HepG2 (cell line): ENCODE data around the gene HNRNPA1. TPM values are rescaled to one million over a fixed set of nuclear protein-coding genes. Genes with fewer than 3 reads are reported as not detected.

ENCODE experiments used
- ATF1 ChIP-seq: IDR thresholded peaks from 2 replicates; pipeline ENCODE4 v1.6.1; 2016; ENCODE audit warnings: mild to moderate bottlenecking, control low read depth
- CREB3 ChIP-seq: sonication (generic); formaldehyde crosslinking; IDR thresholded peaks from 2 replicates; pipeline ENCODE4 v1.5.0; 2020; ENCODE audit warnings: missing genetic modification reagents
- GABPA ChIP-seq, 2 experiments: IDR thresholded peaks; 2 replicates each; pipeline ENCODE4 v1.6.1; 2011 to 2016; ENCODE audit warnings: low read depth in 2 of 2, low read length in 1 of 2, missing biosample characterization in 1 of 2, missing genetic modification characterization in 1 of 2
- IKZF5 ChIP-seq: IDR thresholded peaks from 2 replicates; pipeline ENCODE4 v1.6.1; 2018; ENCODE audit warnings: missing genetic modification reagents, mild to moderate bottlenecking, missing compliant biosample characterization
- JDP2 ChIP-seq: sonication (generic); formaldehyde crosslinking; IDR thresholded peaks from 2 replicates; pipeline ENCODE4 v1.8.1; 2022; ENCODE audit warnings: missing genetic modification reagents, borderline replicate concordance
- KLF6 ChIP-seq: IDR thresholded peaks from 2 replicates; pipeline ENCODE4 v1.8.0; 2016; ENCODE audit warnings: missing biosample characterization, missing genetic modification reagents
- LRRFIP1 ChIP-seq: sonication (generic); formaldehyde crosslinking; conservative IDR thresholded peaks from 2 replicates; pipeline ENCODE4 v1.4.0; 2020; ENCODE audit warnings: missing genetic modification reagents
- MTERF4 ChIP-seq: sonication (generic); formaldehyde crosslinking; IDR thresholded peaks from 2 replicates; pipeline ENCODE4 v1.8.0; 2023; ENCODE audit warnings: mild to moderate bottlenecking, missing genetic modification reagents
- NCOR1 ChIP-seq: fragments of 200-600 bp; sonication (generic); IDR thresholded peaks from 2 replicates; pipeline ENCODE4 v1.7.0; 2017; ENCODE audit warnings: antibody characterized with exemption, low read length, borderline replicate concordance
- PCBP1 ChIP-seq: fragments of 200-400 bp; formaldehyde crosslinking; IDR thresholded peaks from 2 replicates; pipeline ENCODE4 v1.6.1; 2017; ENCODE audit warnings: mild to moderate bottlenecking, low read depth, low read length, borderline replicate concordance
- PCBP2 ChIP-seq: fragments of 200-400 bp; formaldehyde crosslinking; optimal IDR thresholded peaks from 2 replicates; pipeline ENCODE3; 2018; ENCODE audit warnings: low read length, low read depth; ENCODE audit not compliant: poor library complexity, severe bottlenecking
- RBM22 ChIP-seq: fragments of 200-400 bp; formaldehyde crosslinking; optimal IDR thresholded peaks from 2 replicates; pipeline ENCODE3; 2017; ENCODE audit warnings: mild to moderate bottlenecking, low read length, moderate library complexity
- RFX3 ChIP-seq: IDR thresholded peaks from 2 replicates; pipeline ENCODE4 v1.6.1; 2016; ENCODE audit warnings: missing biosample characterization, missing genetic modification reagents
- SRSF1 ChIP-seq: fragments of 200-400 bp; formaldehyde crosslinking; optimal IDR thresholded peaks from 2 replicates; pipeline ENCODE3; 2017; ENCODE audit warnings: mild to moderate bottlenecking, low read depth, low read length, moderate library complexity
- THYN1 ChIP-seq: sonication (generic); formaldehyde crosslinking; IDR thresholded peaks from 2 replicates; pipeline ENCODE4 v1.8.1; 2023; ENCODE audit warnings: low read depth, mild to moderate bottlenecking, moderate library complexity, missing genetic modification reagents, borderline replicate concordance
- ZFP37 ChIP-seq: sonication (generic); formaldehyde crosslinking; IDR thresholded peaks from 2 replicates; pipeline ENCODE4 v1.4.0; 2020; ENCODE audit warnings: missing genetic modification reagents, borderline replicate concordance
- ZFY ChIP-seq: sonication (generic); formaldehyde crosslinking; IDR thresholded peaks from 2 replicates; pipeline ENCODE4 v1.4.0; 2020; ENCODE audit warnings: missing genetic modification reagents
- ZMYM4 ChIP-seq: sonication (generic); formaldehyde crosslinking; IDR thresholded peaks from 2 replicates; pipeline ENCODE4 v1.8.1; 2023; ENCODE audit warnings: mild to moderate bottlenecking, missing genetic modification reagents
- ZNF138 ChIP-seq: sonication (generic); formaldehyde crosslinking; IDR thresholded peaks from 2 replicates; pipeline ENCODE4 v1.5.0; 2020; ENCODE audit warnings: mild to moderate bottlenecking, low read depth, missing genetic modification reagents
- ZNF224 ChIP-seq: sonication (generic); formaldehyde crosslinking; IDR thresholded peaks from 2 replicates; pipeline ENCODE4 v1.5.0; 2020; ENCODE audit warnings: mild to moderate bottlenecking, missing genetic modification reagents
- ZNF256 ChIP-seq: sonication (generic); formaldehyde crosslinking; conservative IDR thresholded peaks from 2 replicates; pipeline ENCODE4 v1.4.0; 2020; ENCODE audit warnings: missing genetic modification reagents
- ZNF619 ChIP-seq: sonication (generic); formaldehyde crosslinking; IDR thresholded peaks from 2 replicates; pipeline ENCODE4 v1.4.0; 2020; ENCODE audit warnings: mild to moderate bottlenecking, missing genetic modification reagents
- ZNF768 ChIP-seq: sonication (generic); formaldehyde crosslinking; IDR thresholded peaks from 2 replicates; pipeline ENCODE4 v1.4.0; 2020; ENCODE audit warnings: missing genetic modification reagents
- polyA plus RNA-seq, 8 experiments: library from polyadenylated mRNA; depleted of rRNA in 3 of 8; stranded (reverse) in 7 of 8; unstranded in 1 of 8; fragments of >200 nt; fragmentation: Illumina TruSeq in 4 of 8; extraction: Trizol in 4 of 8; gene quantifications; 2 replicates each; pipeline versions ENCODE4 v1.2.1 to v1.2.3, GENCODE V29; 2011 to 2016; ENCODE audit warnings: low read depth in 4 of 8, missing spikeins in 1 of 8, mixed read lengths in 1 of 8; ENCODE audit not compliant: insufficient read depth in 1 of 8
- total RNA-seq, 5 experiments: library from RNA; depleted of rRNA; stranded (reverse); fragments of >200 nt; fragmentation: Illumina TruSeq; extraction: Trizol; gene quantifications; 2 replicates each; pipeline ENCODE4 v1.2.3, GENCODE V29; 2016; ENCODE audit warnings: low read depth in 1 of 5

HNRNPA1 gene
- total and polyA plus RNA-seq, 2 of the 13 experiments (the other 11 are each of a cell fraction or from before 2014, with no cell fraction given): 535 to 1,820 TPM

- TF ChIP-seq ZNF619 (CRISPR knock-in tag): peak; percentile 71
- TF ChIP-seq RFX3 (CRISPR knock-in tag): no peak
- TF ChIP-seq ZNF256 (CRISPR knock-in tag): no peak
- TF ChIP-seq KLF6: peak; percentile 57; the same call in 1 of the 2 replicates
- no peak for TF ChIP-seq JDP2 (CRISPR knock-in tag)
- TF ChIP-seq PCBP2: no peak
- TF ChIP-seq ZFY: peak; percentile 74
- TF ChIP-seq ZNF768: 0 out of 2 replicates have a peak, but pooled peaks have one; percentile 21
- TF ChIP-seq GABPA (IDR thresholded peaks at IDR 0.05; ENCODE audit: low read depth, low read length): no peak
- peak; percentile 51 for TF ChIP-seq GABPA (CRISPR knock-in tag; IDR thresholded peaks at IDR 0.05; ENCODE audit: low read depth)
- TF ChIP-seq LRRFIP1 (CRISPR knock-in tag): no peak
- peak; percentile 40; the same call in 1 of the 2 replicates for TF ChIP-seq MTERF4
- peak; percentile 75; the same call in 1 of the 2 replicates for TF ChIP-seq ZFP37 (CRISPR knock-in tag)
- TF ChIP-seq ZMYM4 (CRISPR knock-in tag): peak; percentile 32
- TF ChIP-seq RBM22: peak; percentile 84
- TF ChIP-seq SRSF1: no peak
- no peak for TF ChIP-seq CREB3 (CRISPR knock-in tag)
- TF ChIP-seq IKZF5 (CRISPR knock-in tag): peak; percentile 55; the same call in 1 of the 2 replicates
- TF ChIP-seq ATF1 (CRISPR knock-in tag): no peak
- TF ChIP-seq THYN1 (CRISPR knock-in tag): no peak
- 0 out of 2 replicates have a peak, but pooled peaks have one; percentile 46 for TF ChIP-seq ZNF224
- peak; percentile 49; the same call in 1 of the 2 replicates for TF ChIP-seq NCOR1
- TF ChIP-seq PCBP1: 0 out of 2 replicates have a peak, but pooled peaks have one; percentile 38
- TF ChIP-seq ZNF138: no peak
Measured at GRCh38 chr12:54279632-54280467, 676 bp upstream of the HNRNPA1 start, which contains the start of gene CBX5 (continued).
